Measurements from ENCODE around the gene VPREB1. TPM values are rescaled to one million over a fixed set of nuclear protein-coding genes. Genes with fewer than 3 reads are reported as not detected.
"Not testable (repeated sequence)": the region's sequence is repeated elsewhere in the genome, so short reads cannot be mapped to it uniquely, and the experiment has no call there.

Gene VPREB1
- total RNA-seq, 4 donors from 2014 or later = not detected

DNA sequence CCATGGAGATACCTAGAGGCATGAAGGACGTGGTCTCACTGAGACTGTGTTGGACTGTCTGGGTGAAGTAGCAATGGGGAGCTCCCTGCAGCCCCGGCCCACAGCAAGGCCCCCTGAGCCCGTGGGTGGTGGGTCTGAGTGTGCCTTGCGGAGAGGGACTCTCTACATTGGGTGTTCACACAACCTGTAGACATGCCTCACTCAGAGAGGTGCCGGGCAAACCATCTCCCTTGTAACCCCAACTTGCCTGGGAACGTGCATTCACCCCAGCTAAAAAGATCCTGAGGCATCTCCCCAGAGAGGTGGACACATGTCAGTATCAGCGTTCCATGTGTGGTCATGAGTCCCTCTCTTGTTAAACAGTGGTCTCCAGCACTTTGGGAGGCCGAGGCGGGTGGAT, 2.1 kb downstream of the VPREB1 start:
- intact Hi-C loops (cut with DNase I) = no loop called here
- TF ChIP-seq POLR2A (IDR thresholded peaks at IDR 0.05) (no peak), CTCF (IDR thresholded peaks at IDR 0.05) (no peak)
- H3K27ac ChIP-seq = no peak overlapping the region
- H3K4me3 ChIP-seq = no peak overlapping the region
- H3K27me3 ChIP-seq = peaks cover 0 to 55% (median 0%) of the 10 kb centered on the region in 4 donors
- WGBS, 2 donors = 71 to 100% methylated on average over 3 to 4 of the region's 9 CpGs
- no peaks in the 10 kb centered on the region for H3K9me3 ChIP-seq
- no peaks in the 10 kb centered on the region for H3K36me3 ChIP-seq
- no peaks in the 10 kb centered on the region for H3K4me1 ChIP-seq
- no peak for DNase-seq

GRCh38 chr22:22248878-22249277, 4.3 kb downstream of the VPREB1 start:
- H3K4me1 ChIP-seq = no peaks in the 10 kb centered on the region
- no peak overlapping the region for H3K4me3 ChIP-seq
- intact Hi-C loops (cut with DNase I) = no loop called here
- H3K27ac ChIP-seq = no peak overlapping the region
- no peaks in the 10 kb centered on the region for H3K9me3 ChIP-seq
- DNase-seq = no peak
- peaks cover 0 to 36% (median 0%) of the 10 kb centered on the region in 4 donors for H3K27me3 ChIP-seq
- H3K36me3 ChIP-seq = no peaks in the 10 kb centered on the region
- WGBS, 2 donors = 8 to 16% methylated on average over 3 of the region's 3 CpGs
- TF ChIP-seq CTCF (IDR thresholded peaks at IDR 0.05) (no peak), POLR2A (IDR thresholded peaks at IDR 0.05) (no peak)

GRCh38 chr22:22250651-22251050, 6.1 kb downstream of the VPREB1 start:
- H3K27me3 ChIP-seq = peaks cover 0 to 18% (median 0%) of the 10 kb centered on the region in 4 donors
- H3K4me1 ChIP-seq; DNase-seq; H3K9me3 ChIP-seq; H3K27ac ChIP-seq; H3K36me3 ChIP-seq; H3K4me3 ChIP-seq; intact Hi-C loops (cut with DNase I): not testable (repeated sequence)
- 83 to 88% methylated on average over 8 of the region's 8 CpGs for WGBS, 2 donors

DNA sequence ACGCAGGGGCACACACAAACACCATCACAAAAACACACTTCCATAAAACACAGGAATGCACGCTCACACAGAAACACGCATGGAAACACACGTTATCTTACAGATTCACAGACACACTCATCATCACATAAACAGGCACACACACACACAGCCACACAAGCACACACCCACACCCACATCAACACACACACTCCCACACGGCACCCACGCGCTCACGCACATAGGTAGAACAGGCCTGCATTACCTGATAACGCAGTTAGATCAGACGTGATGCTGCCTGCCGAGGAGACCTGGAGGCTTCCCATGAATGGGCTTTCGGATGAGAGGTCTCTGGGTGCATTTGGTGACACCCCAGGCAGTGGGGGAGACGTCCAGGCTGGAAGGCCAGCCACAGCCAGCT, 11.5 kb downstream of the VPREB1 start:
- H3K4me3 ChIP-seq; H3K27ac ChIP-seq; H3K4me1 ChIP-seq; H3K27me3 ChIP-seq; H3K9me3 ChIP-seq; intact Hi-C loops (cut with DNase I); H3K36me3 ChIP-seq; DNase-seq: not testable (repeated sequence)
- 81 to 82% methylated on average over 4 to 9 of the region's 13 CpGs for WGBS, 2 donors

DNA sequence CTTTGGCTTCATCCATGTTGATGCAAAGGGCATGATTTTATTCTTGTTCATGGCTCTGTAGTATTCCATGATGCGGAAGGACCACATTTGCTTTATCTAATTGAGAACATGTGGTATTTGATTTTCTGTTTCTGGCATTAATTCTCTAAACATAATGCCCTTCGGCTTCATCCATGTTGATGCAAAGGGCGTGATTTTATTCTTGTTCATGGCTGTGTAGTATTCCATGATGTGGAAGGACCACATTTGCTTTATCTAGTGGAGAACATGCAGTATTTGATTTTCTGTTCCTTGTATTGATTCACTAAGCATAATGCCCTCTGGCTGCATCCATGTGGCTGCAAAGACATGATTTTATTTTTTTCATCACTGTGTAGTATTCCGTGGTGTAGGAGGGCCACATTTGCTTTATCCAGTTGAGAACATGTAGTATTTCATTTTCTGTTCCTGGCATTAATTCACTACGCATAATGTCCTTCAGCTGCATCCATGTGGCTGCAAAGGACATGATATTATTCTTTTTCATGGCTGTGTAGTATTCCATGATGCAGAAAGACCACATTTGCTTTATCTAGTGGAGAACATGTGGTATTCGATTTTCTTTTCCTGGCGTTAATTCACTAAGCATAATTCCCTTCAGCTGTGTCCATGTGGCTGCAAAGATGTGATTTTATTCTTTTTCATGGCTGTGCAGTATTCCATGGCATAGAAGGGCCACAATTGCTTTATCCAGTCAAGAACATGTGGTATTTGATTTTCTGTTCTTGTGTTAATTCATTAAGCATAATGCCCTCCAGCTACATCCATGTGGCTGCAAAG, 14.2 kb downstream of the VPREB1 start:
- intact Hi-C loops (cut with DNase I); H3K4me1 ChIP-seq; H3K4me3 ChIP-seq; H3K36me3 ChIP-seq; H3K27ac ChIP-seq; H3K27me3 ChIP-seq; H3K9me3 ChIP-seq; DNase-seq: not testable (repeated sequence)
- 73 to 86% methylated on average over 7 of the region's 7 CpGs for WGBS, 2 donors

DNA sequence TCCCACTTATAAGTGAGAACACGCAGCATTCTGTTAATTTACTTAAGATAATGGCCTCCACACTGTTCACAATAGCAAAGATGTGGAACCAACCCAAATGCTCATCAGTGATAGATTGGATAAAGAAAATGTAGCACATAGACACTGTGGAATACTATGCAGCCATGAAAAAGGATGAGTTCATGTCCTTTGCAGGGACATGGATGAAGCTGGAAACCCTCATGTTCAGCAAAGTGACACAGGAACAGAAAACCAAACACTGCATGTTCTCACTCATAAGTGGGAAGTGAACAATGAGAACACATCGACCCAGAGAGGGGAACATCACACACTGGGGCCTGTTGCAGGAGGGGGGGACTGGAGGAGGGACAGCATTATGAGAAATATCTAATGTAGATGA, 15.6 kb downstream of the VPREB1 start:
- H3K4me3 ChIP-seq; H3K36me3 ChIP-seq; H3K27me3 ChIP-seq; DNase-seq; H3K4me1 ChIP-seq; intact Hi-C loops (cut with DNase I); H3K9me3 ChIP-seq; H3K27ac ChIP-seq: not testable (repeated sequence)
- WGBS, 2 donors = 90 to 100% methylated on average over 1 to 2 of the region's 2 CpGs

DNA sequence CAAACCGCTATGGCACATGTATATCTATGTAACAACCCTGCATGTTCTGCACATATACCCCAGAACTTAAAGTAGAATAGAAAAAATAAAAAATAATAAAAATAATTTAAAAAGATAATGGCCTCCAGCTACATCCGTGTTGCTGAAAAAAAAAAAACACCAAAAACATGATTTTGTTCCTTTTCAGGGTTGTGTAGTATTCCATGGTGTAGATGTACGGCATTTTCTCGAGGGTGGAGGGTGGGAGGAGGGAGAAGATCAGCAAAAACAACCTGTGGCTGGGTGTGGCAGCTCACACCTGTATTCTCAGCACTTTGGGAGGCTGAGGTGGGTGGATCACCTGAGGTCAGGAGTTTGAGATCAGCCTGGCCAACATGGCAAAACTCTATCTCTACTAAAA, 16.0 kb downstream of the VPREB1 start:
- H3K36me3 ChIP-seq; intact Hi-C loops (cut with DNase I); H3K27ac ChIP-seq; H3K27me3 ChIP-seq; DNase-seq; H3K4me3 ChIP-seq; H3K4me1 ChIP-seq; H3K9me3 ChIP-seq: not testable (repeated sequence)
- WGBS, 2 donors = 82 to 90% methylated on average over 4 of the region's 4 CpGs

DNA sequence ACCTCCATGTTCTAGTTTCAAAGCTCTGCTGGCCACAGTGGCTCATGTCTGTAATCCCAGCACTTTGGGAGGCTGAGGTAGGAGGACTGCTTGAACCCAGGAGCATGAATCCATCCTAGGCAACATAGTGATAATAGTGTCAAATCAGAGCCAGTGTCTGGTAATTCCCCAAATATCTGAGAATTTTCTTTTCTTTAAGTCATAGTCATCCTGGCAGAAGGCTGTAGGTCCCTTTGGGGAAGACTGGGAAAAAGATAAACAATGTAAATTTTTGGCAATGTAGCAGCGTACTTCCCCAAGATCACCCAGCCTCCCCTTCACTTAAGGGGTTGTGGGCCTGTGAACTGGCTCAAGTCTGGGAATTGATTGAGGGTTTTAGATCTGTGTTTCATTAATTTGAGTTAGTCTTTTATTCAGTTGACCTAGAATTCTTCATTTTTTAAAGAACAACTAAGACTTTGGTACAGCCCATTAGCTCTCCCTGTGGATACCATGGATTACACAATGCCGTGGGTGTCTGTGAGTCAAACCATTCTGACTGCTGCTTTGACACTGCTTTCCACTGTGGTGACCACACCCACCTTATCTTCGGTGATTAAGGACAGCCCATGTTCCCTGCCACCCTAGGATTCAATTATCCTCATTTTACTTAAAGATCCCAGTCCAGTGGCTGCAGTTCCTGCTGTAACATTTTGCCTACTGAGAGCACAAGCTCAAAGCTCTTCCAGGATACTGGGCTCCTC, 17.9 kb downstream of the VPREB1 start:
- H3K4me1 ChIP-seq; H3K27ac ChIP-seq; H3K4me3 ChIP-seq; H3K36me3 ChIP-seq; intact Hi-C loops (cut with DNase I); H3K27me3 ChIP-seq; H3K9me3 ChIP-seq; DNase-seq: not testable (repeated sequence)
- 14 to 18% methylated on average over 2 to 3 of the region's 3 CpGs for WGBS, 2 donors

- WGBS, 2 donors = 55 to 71% methylated on average over 3 of the region's 3 CpGs
- H3K36me3 ChIP-seq; H3K27me3 ChIP-seq; H3K4me1 ChIP-seq; intact Hi-C loops (cut with DNase I); H3K27ac ChIP-seq; H3K9me3 ChIP-seq; H3K4me3 ChIP-seq; DNase-seq: not testable (repeated sequence)
Measured at GRCh38 chr22:22263823-22264222, 19.2 kb downstream of the VPREB1 start.

GRCh38 chr22:22270036-22270676, 25.6 kb downstream of the VPREB1 start:
- H3K36me3 ChIP-seq; intact Hi-C loops (cut with DNase I); H3K9me3 ChIP-seq; H3K27me3 ChIP-seq; H3K4me1 ChIP-seq; DNase-seq; H3K4me3 ChIP-seq: not testable (repeated sequence)
- WGBS, 2 donors = 74% methylated on average over 6 of the region's 7 CpGs; no CpG with 5 or more reads in 1 of the 2 donors
- peak overlapping the region in 1 of 4 donors; percentile 55 for H3K27ac ChIP-seq

DNA sequence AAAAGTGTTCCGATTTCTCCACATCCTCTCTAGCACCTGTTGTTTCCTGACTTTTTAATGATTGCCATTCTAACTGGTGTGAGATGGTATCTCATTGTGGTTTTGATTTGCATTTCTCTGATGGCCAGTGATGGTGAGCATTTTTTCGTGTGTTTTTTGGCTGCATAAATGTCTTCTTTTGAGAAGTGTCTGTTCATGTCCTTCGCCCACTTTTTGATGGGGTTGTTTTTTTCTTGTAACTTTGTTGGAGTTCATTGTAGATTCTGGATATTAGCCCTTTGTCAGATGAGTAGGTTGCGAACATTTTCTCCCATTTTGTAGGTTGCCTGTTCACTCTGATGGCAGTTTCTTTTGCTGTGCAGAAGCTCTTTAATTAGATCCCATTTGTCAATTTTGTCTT, 32.8 kb downstream of the VPREB1 start:
- H3K36me3 ChIP-seq; intact Hi-C loops (cut with DNase I); H3K9me3 ChIP-seq; H3K27me3 ChIP-seq; H3K4me3 ChIP-seq; H3K27ac ChIP-seq; H3K4me1 ChIP-seq; DNase-seq: not testable (repeated sequence)
- 92% methylated on average over 4 of the region's 4 CpGs; no CpG with 5 or more reads in 1 of the 2 donors for WGBS, 2 donors
